Caki2 (cell line): ENCODE data around the gene CYP21A2. TPM values are rescaled to one million over a fixed set of nuclear protein-coding genes. Genes with fewer than 3 reads are reported as not detected.

Source experiments
- DNase-seq: peaks from one replicate; pipeline ENCODE4 v3.0.0-alpha.2; 2015; ENCODE audit warnings: low read depth
- in situ Hi-C: cut with HindIII; loops from 2 replicates; pipeline ENCODE4 v1.10.0; 2016; ENCODE audit warnings: low sequenced_read_pairs, low pct_unique_long_range_greater_than_20kb, mixed read lengths
- total RNA-seq: library from RNA; depleted of rRNA; stranded (reverse); fragments of >200 nt; shearing (Covaris generic); gene quantifications from 2 replicates; pipeline ENCODE4 v1.2.3, GENCODE V29; 2014; ENCODE audit warnings: low replicate concordance

CYP21A2 gene
- total RNA-seq, 1 experiment from 2014 or later: not detected

- DNase-seq: no peak
- in situ Hi-C loops: no loop called here
These were observed 32.8 kb downstream of the CYP21A2 start for GRCh38 chr6:32070814-32071543.

GRCh38 chr6:32073101-32073500, 34.9 kb downstream of the CYP21A2 start:
- DNase-seq: no peak
- in situ Hi-C loops: no loop called here

- in situ Hi-C loops: no loop called here
- DNase-seq: no peak
These were observed 35.4 kb downstream of the CYP21A2 start for GRCh38 chr6:32073613-32074012.

- in situ Hi-C loops: no loop called here
- no peak for DNase-seq
These were observed 36.8 kb downstream of the CYP21A2 start for GRCh38 chr6:32074996-32075532.

- in situ Hi-C loops: no loop called here
- no peak for DNase-seq
These were observed 37.6 kb downstream of the CYP21A2 start for GRCh38 chr6:32075781-32076180.

GRCh38 chr6:32076321-32076809, 38.1 kb downstream of the CYP21A2 start:
- in situ Hi-C loops: no loop called here
- peak; percentile 37 for DNase-seq

GRCh38 chr6:32079566-32080290, 41.5 kb downstream of the CYP21A2 start:
- in situ Hi-C loops: no loop called here
- DNase-seq: no peak

GRCh38 chr6:32081168-32081990, 43.2 kb downstream of the CYP21A2 start:
- in situ Hi-C loops: no loop called here
- DNase-seq: no peak

- in situ Hi-C loops: no loop called here
- DNase-seq: no peak
These were observed 44.3 kb downstream of the CYP21A2 start for GRCh38 chr6:32082478-32082877.

- DNase-seq: no peak
- in situ Hi-C loops: no loop called here
These were observed 44.7 kb downstream of the CYP21A2 start for GRCh38 chr6:32082935-32083334.

- in situ Hi-C loops: no loop called here
- DNase-seq: no peak
These were observed 45.9 kb downstream of the CYP21A2 start for GRCh38 chr6:32083812-32084768.

- in situ Hi-C loops: no loop called here
- no peak for DNase-seq
These were observed 46.6 kb downstream of the CYP21A2 start for GRCh38 chr6:32084780-32085179.

GRCh38 chr6:32085759-32086459, 47.7 kb downstream of the CYP21A2 start:
- no peak for DNase-seq
- in situ Hi-C loops: no loop called here

- DNase-seq: no peak
- in situ Hi-C loops: no loop called here
These were observed 48.7 kb downstream of the CYP21A2 start for GRCh38 chr6:32086661-32087573.

- in situ Hi-C loops: no loop called here
- DNase-seq: no peak
These were observed 49.6 kb downstream of the CYP21A2 start for GRCh38 chr6:32087574-32088486.
